Skeletal muscle tissue (tissue), 4 donors: Measurements from ENCODE around the gene ADARB1. TPM values are rescaled to one million over a fixed set of nuclear protein-coding genes. Genes with fewer than 3 reads are reported as not detected.
"Not testable (repeated sequence)": the region's sequence is repeated elsewhere in the genome, so short reads cannot be mapped to it uniquely, and the experiment has no call there.

Source experiments
- H3K27ac ChIP-seq: one replicate; pipeline ENCODE4 v1.7.0; 2013; ENCODE audit warnings: mild to moderate bottlenecking, low read depth, low read length, inconsistent platforms
- H3K27me3 ChIP-seq, 3 donors: one replicate each; pipeline ENCODE4 v1.7.0; 2013; ENCODE audit warnings: low read length in 3 of 3; ENCODE audit not compliant: control insufficient read depth in 3 of 3, insufficient read depth in 3 of 3
- H3K36me3 ChIP-seq, 3 donors: one replicate each; pipeline ENCODE4 v1.7.0; 2013; ENCODE audit warnings: low read length in 3 of 3; ENCODE audit not compliant: control insufficient read depth in 3 of 3, insufficient read depth in 3 of 3
- H3K4me1 ChIP-seq, 3 donors: one replicate each; pipeline ENCODE4 v1.7.0; 2013; ENCODE audit warnings: low read length in 3 of 3, mild to moderate bottlenecking in 3 of 3; ENCODE audit not compliant: control insufficient read depth in 3 of 3, insufficient read depth in 3 of 3
- H3K4me3 ChIP-seq, 3 donors: one replicate each; pipeline ENCODE4 v1.7.0; 2013; ENCODE audit warnings: low read length in 3 of 3
- H3K9ac ChIP-seq, 3 donors: one replicate each; pipeline ENCODE4 v1.7.0; 2013; ENCODE audit warnings: low read length in 3 of 3, mild to moderate bottlenecking in 3 of 3, moderate library complexity in 2 of 3, low read depth in 1 of 3
- H3K9me3 ChIP-seq, 3 donors: one replicate each; pipeline ENCODE4 v1.7.0; 2013; ENCODE audit warnings: low read length in 3 of 3; ENCODE audit not compliant: control insufficient read depth in 3 of 3
- total RNA-seq: library from RNA; depleted of rRNA; stranded (reverse); fragments of >200 nt; gene quantifications from one replicate; pipeline ENCODE4 v1.2.3, GENCODE V29; 2014
- donor health status: Osteomylitis.

ADARB1 gene
- total RNA-seq, 1 donor from 2014 or later = 16.2 TPM

GRCh38 chr21:45128613-45129188, 54.3 kb downstream of the ADARB1 start:
- H3K36me3 ChIP-seq = no peaks in the 10 kb centered on the region
- peaks cover 53 to 79% (median 62%) of the 10 kb centered on the region in 3 donors for H3K4me1 ChIP-seq
- H3K27me3 ChIP-seq = no peaks in the 10 kb centered on the region
- H3K9ac ChIP-seq = peak overlapping the region in 1 of 3 donors; percentile 26
- H3K9me3 ChIP-seq = no peaks in the 10 kb centered on the region
- H3K27ac ChIP-seq = peak overlapping the region; percentile 54
- H3K4me3 ChIP-seq = no peak overlapping the region

GRCh38 chr21:45129189-45129923, 55.0 kb downstream of the ADARB1 start:
- H3K27ac ChIP-seq = peak overlapping the region; percentile 54
- H3K36me3 ChIP-seq = no peaks in the 10 kb centered on the region
- H3K9me3 ChIP-seq = no peaks in the 10 kb centered on the region
- H3K4me3 ChIP-seq = no peak overlapping the region
- H3K27me3 ChIP-seq = no peaks in the 10 kb centered on the region
- H3K9ac ChIP-seq = peak overlapping the region; percentile 8 to 26 (median 10)
- peaks cover 54 to 82% (median 63%) of the 10 kb centered on the region in 3 donors for H3K4me1 ChIP-seq

GRCh38 chr21:45130324-45130774, 56.0 kb downstream of the ADARB1 start:
- H3K27ac ChIP-seq = peak overlapping the region; percentile 61
- no peaks in the 10 kb centered on the region for H3K9me3 ChIP-seq
- no peaks in the 10 kb centered on the region for H3K36me3 ChIP-seq
- H3K4me3 ChIP-seq = peak overlapping the region in 1 of 3 donors; percentile 2
- peak overlapping the region in 1 of 3 donors; percentile 34 for H3K9ac ChIP-seq
- peaks cover 63 to 87% (median 70%) of the 10 kb centered on the region in 3 donors for H3K4me1 ChIP-seq
- H3K27me3 ChIP-seq = no peaks in the 10 kb centered on the region

- no peak overlapping the region for H3K27ac ChIP-seq
Observed at GRCh38 chr21:45131537-45131999, 57.2 kb downstream of the ADARB1 start.

GRCh38 chr21:45132841-45133573, 58.6 kb downstream of the ADARB1 start:
- Histone ChIP-seq H3K9ac (peak overlapping the region in 2 of 3 donors; percentile 30 to 63), H3K4me3 (no peak overlapping the region), H3K27ac (peak overlapping the region; percentile 77), H3K9me3 (no peaks in the 10 kb centered on the region), H3K27me3 (no peaks in the 10 kb centered on the region), H3K36me3 (peaks cover 0 to 2% (median 0%) of the 10 kb centered on the region in 3 donors), H3K4me1 (peaks cover 66 to 84% (median 70%) of the 10 kb centered on the region in 3 donors)

More at GRCh38 chr21:45131537-45131999, 57.2 kb downstream of the ADARB1 start:
- peaks cover 0 to 2% (median 0%) of the 10 kb centered on the region in 3 donors for H3K36me3 ChIP-seq
- H3K4me1 ChIP-seq = peaks cover 61 to 88% (median 69%) of the 10 kb centered on the region in 3 donors
- no peak overlapping the region for H3K9ac ChIP-seq
- H3K27me3 ChIP-seq = no peaks in the 10 kb centered on the region
- no peak overlapping the region for H3K4me3 ChIP-seq
- no peaks in the 10 kb centered on the region for H3K9me3 ChIP-seq

GRCh38 chr21:45133574-45134278, 59.3 kb downstream of the ADARB1 start:
- H3K4me3 ChIP-seq, H3K27me3 ChIP-seq, H3K9me3 ChIP-seq, H3K9ac ChIP-seq, H3K36me3 ChIP-seq: not testable (repeated sequence)
- peaks cover 59 to 81% (median 64%) of the 10 kb centered on the region in 3 donors for H3K4me1 ChIP-seq
- peak overlapping the region; percentile 77 for H3K27ac ChIP-seq

GRCh38 chr21:45134279-45135076, 60.1 kb downstream of the ADARB1 start:
- Histone ChIP-seq H3K9ac (peak overlapping the region in 2 of 3 donors; percentile 47 to 50), H3K36me3 (peaks cover 0 to 2% (median 0%) of the 10 kb centered on the region in 3 donors), H3K27ac (peak overlapping the region; percentile 68), H3K27me3 (no peaks in the 10 kb centered on the region), H3K4me1 (peaks cover 54 to 73% (median 57%) of the 10 kb centered on the region in 3 donors), H3K4me3 (peak overlapping the region in 1 of 3 donors; percentile 28), H3K9me3 (no peaks in the 10 kb centered on the region)

GRCh38 chr21:45135122-45135521, 60.7 kb downstream of the ADARB1 start:
- peaks cover 47 to 68% (median 51%) of the 10 kb centered on the region in 3 donors for H3K4me1 ChIP-seq
- H3K27ac ChIP-seq = peak overlapping the region; percentile 68
- H3K9ac ChIP-seq = peak overlapping the region in 1 of 3 donors; percentile 50
- peaks cover 0 to 2% (median 0%) of the 10 kb centered on the region in 3 donors for H3K36me3 ChIP-seq
- H3K9me3 ChIP-seq = no peaks in the 10 kb centered on the region
- H3K27me3 ChIP-seq = no peaks in the 10 kb centered on the region
- peak overlapping the region in 2 of 3 donors; percentile 11 to 13 for H3K4me3 ChIP-seq
